PC-3 (cell line): ENCODE results near the gene PEX13. TPM values are rescaled to one million over a fixed set of nuclear protein-coding genes. Genes with fewer than 3 reads are reported as not detected.

Experiments
- ATAC-seq: fragments of 200-7000 bp; cut with Tn5 transposase; 2 replicates; pipeline ENCODE4 v1.9.1; 2020; ENCODE audit warnings: mild to moderate bottlenecking, moderate library complexity
- BruUV-seq: library from RNA; stranded (reverse); fragments of 400-500 nt; replicated peaks from 2 replicates; lab custom pipeline; 2021; lab: Mats Ljungman, UMichigan
- CTCF ChIA-PET: fragments of 300-600 bp; sonication (Branson Sonifier 250); formaldehyde crosslinking; loops from one replicate; lab custom pipeline; 2022; ENCODE audit warnings: antibody characterized with exemption; lab: Charles Lee
- POLR2A ChIA-PET: fragments of 300-600 bp; sonication (Branson Sonifier 250); formaldehyde crosslinking; loops from one replicate; lab custom pipeline; 2022; ENCODE audit warnings: antibody characterized with exemption; ENCODE audit not compliant: unreplicated experiment; lab: Charles Lee
- DNase-seq: peaks from one replicate; pipeline ENCODE4 v3.0.0-alpha.2; 2015
- H2AFZ ChIP-seq: fragments of 300-600 bp; sonication (generic); 2 replicates; pipeline ENCODE4 v1.6.0; 2016; ENCODE audit warnings: antibody characterized with exemption, low read length
- H3F3A ChIP-seq: fragments of 300-600 bp; sonication (generic); one replicate; pipeline ENCODE4 v1.6.0; 2017; ENCODE audit warnings: antibody characterized with exemption, low read length, control low read depth, mild to moderate bottlenecking; ENCODE audit not compliant: unreplicated experiment
- H3K27ac ChIP-seq: fragments of 300-600 bp; sonication (generic); 2 replicates; pipeline ENCODE4 v1.5.1; 2016; ENCODE audit warnings: mild to moderate bottlenecking, low read length
- H3K27me3 ChIP-seq: fragments of 300-600 bp; sonication (generic); 2 replicates; pipeline ENCODE4 v1.6.1; 2016; ENCODE audit warnings: low read length, mixed read lengths
- H3K36me3 ChIP-seq: fragments of 300-600 bp; sonication (generic); 2 replicates; pipeline ENCODE4 v1.6.1; 2016; ENCODE audit warnings: low read depth, mixed run types, low read length, mixed read lengths
- H3K4me1 ChIP-seq: fragments of 300-600 bp; sonication (generic); 2 replicates; pipeline ENCODE4 v1.5.1; 2016; ENCODE audit warnings: low read length; ENCODE audit not compliant: insufficient read depth
- H3K4me2 ChIP-seq: fragments of 300-600 bp; sonication (generic); 2 replicates; pipeline ENCODE4 v1.6.0; 2016; ENCODE audit warnings: low read length
- H3K4me3 ChIP-seq: fragments of 300-600 bp; sonication (generic); 2 replicates; pipeline ENCODE4 v1.5.1; 2016; ENCODE audit warnings: mild to moderate bottlenecking, low read length, mixed read lengths
- H3K79me2 ChIP-seq: fragments of 300-600 bp; sonication (generic); 2 replicates; pipeline ENCODE4 v1.6.1; 2017; ENCODE audit warnings: low read length, mixed read lengths
- H3K9ac ChIP-seq: fragments of 300-600 bp; sonication (generic); 2 replicates; pipeline ENCODE4 v1.6.0; 2016; ENCODE audit warnings: mild to moderate bottlenecking, low read length
- H3K9me2 ChIP-seq: fragments of 300-600 bp; sonication (generic); replicated peaks from 2 replicates; pipeline ENCODE4 v1.6.1; 2016; ENCODE audit warnings: mixed run types, low read length, mixed read lengths
- H3K9me3 ChIP-seq: fragments of 300-600 bp; sonication (generic); 2 replicates; pipeline ENCODE4 v1.6.1; 2016; ENCODE audit warnings: low read length, mixed read lengths
- H4K20me1 ChIP-seq: fragments of 300-600 bp; sonication (generic); 2 replicates; pipeline ENCODE4 v1.6.1; 2016; ENCODE audit warnings: low read length, mixed read lengths
- EZH2 ChIP-seq: fragments of 300-600 bp; sonication (generic); IDR thresholded peaks from one replicate; pipeline ENCODE4 v1.6.1; 2017; ENCODE audit warnings: antibody characterized with exemption, mild to moderate bottlenecking, low read length; ENCODE audit not compliant: unreplicated experiment
- EZH2phosphoT487 ChIP-seq: fragments of 300-600 bp; sonication (generic); IDR thresholded peaks from 2 replicates; pipeline ENCODE4 v1.6.1; 2018; ENCODE audit warnings: mild to moderate bottlenecking, antibody characterized with exemption, low read length, borderline replicate concordance
- intact Hi-C: fragments of 100-400 bp; cut with micrococcal nuclease; formaldehyde crosslinking; loops from 2 replicates; pipeline ENCODE4 v1.9.0; 2023
- total RNA-seq: library from RNA; depleted of rRNA; stranded (reverse); fragments of >200 nt; gene quantifications from 2 replicates; pipeline ENCODE4 v1.2.3, GENCODE V29; 2014
- TF ChIP-seq, protein P1 (sequence below): fragments of 300-600 bp; sonication (generic); conservative IDR thresholded peaks from 2 replicates; pipeline ENCODE4 v1.5.1; 2017; ENCODE audit warnings: antibody characterized with exemption, low read depth, mild to moderate bottlenecking, low read length

Gene PEX13
- total RNA-seq, 1 experiment from 2014 or later: 37.7 TPM

DNA sequence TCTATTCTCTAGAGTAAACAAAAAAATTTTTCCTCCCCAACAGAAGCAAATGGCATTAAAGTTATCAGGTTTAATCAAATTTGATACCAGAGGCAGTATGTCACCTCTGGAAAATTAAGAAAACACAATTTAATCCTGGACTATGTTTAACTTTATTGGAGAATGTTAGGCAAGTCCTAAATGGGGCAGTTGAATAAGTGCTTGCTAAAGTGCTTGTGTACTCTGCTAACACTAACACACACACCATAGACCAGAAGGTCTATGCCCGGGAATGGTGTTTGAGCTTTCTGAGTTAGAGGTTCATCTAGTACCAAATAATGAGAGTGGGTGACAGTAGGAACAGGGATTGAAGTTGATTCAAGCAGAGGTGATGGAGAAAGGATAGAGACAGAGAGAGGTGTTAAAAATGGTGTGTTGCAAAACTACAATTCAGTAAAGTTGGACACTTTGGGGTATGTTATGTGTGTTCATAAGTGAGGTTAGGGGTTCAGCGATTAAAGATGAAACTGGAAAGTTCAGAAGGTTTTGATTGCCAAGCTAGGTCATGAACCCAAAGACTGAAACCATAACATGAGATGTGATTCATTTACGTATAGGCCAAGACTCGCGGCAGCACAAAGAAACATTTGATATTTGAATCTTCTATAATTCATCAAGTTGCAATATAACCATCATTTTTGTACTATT lies 40.5 kb upstream of the PEX13 start:
- DNase-seq (no peak), ATAC-seq (no peak)
- BruUV-seq: no TSS peak
- no peaks in the 10 kb centered on the region for H3F3A ChIP-seq
- intact Hi-C loops: no loop called here
- H4K20me1 ChIP-seq: no peaks in the 10 kb centered on the region
- H3K36me3 ChIP-seq: no peaks in the 10 kb centered on the region
- H3K79me2 ChIP-seq: no peaks in the 10 kb centered on the region
- H3K4me3 ChIP-seq: no peak overlapping the region
- no peak overlapping the region for H3K9ac ChIP-seq
- no peak overlapping the region for H3K4me2 ChIP-seq
- ChIA-PET POLR2A (no interaction called here), CTCF (no interaction called here)
- no peak overlapping the region for H3K27ac ChIP-seq
- H2AFZ ChIP-seq: no peak overlapping the region
- H3K9me3 ChIP-seq: no peaks in the 10 kb centered on the region
- TF ChIP-seq EZH2phosphoT487: no peak
- TF ChIP-seq, protein P1, sequence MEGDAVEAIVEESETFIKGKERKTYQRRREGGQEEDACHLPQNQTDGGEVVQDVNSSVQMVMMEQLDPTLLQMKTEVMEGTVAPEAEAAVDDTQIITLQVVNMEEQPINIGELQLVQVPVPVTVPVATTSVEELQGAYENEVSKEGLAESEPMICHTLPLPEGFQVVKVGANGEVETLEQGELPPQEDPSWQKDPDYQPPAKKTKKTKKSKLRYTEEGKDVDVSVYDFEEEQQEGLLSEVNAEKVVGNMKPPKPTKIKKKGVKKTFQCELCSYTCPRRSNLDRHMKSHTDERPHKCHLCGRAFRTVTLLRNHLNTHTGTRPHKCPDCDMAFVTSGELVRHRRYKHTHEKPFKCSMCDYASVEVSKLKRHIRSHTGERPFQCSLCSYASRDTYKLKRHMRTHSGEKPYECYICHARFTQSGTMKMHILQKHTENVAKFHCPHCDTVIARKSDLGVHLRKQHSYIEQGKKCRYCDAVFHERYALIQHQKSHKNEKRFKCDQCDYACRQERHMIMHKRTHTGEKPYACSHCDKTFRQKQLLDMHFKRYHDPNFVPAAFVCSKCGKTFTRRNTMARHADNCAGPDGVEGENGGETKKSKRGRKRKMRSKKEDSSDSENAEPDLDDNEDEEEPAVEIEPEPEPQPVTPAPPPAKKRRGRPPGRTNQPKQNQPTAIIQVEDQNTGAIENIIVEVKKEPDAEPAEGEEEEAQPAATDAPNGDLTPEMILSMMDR: no peak
- no peak for TF ChIP-seq EZH2
- no peaks in the 10 kb centered on the region for H3K9me2 ChIP-seq
- no peaks in the 10 kb centered on the region for H3K27me3 ChIP-seq
- H3K4me1 ChIP-seq: no peaks in the 10 kb centered on the region

DNA sequence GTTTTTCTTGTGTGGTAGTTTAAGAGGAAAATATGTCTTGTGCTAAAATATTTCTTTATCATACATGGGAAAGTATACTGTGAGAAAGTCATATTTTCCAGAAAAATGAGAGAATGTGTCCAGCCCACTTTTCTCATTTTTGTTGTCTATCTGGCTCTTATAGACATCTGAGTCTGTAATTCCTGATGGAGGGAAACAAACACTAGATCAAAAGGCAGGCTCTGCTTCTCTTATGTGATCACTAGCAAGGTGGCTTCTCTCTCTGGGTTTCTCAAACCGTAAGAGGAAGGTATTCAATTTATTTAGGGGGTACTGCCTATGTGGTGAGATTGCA lies 40.0 kb upstream of the PEX13 start:
- no peak for ATAC-seq
- no peak overlapping the region for H3K9ac ChIP-seq
- intact Hi-C loops: no loop called here

DNA sequence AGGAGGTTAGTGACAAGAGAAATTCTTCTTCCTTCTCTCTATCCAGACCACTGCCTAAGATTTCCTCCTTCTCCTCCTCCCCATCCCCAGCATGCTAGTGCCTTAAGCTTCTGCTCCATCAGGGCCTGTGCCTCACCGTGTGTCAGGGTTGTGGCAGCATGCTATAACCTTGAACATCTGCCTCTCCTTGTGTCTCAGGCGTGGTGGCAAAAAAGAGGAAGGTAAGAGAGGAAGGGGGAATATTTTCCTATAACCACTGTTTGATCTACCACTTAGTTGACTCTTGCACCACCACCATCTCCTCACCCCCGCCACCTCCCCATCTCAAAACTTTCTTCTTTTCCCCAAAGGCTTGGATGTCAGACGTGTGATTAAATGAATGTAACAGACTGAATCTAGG lies 38.3 kb upstream of the PEX13 start:
- Histone ChIP-seq H3K9me2 (no peaks in the 10 kb centered on the region), H3F3A (no peaks in the 10 kb centered on the region), H3K4me3 (no peak overlapping the region), H3K27me3 (no peaks in the 10 kb centered on the region), H3K36me3 (no peaks in the 10 kb centered on the region), H3K9ac (no peak overlapping the region), H3K9me3 (no peaks in the 10 kb centered on the region), H4K20me1 (no peaks in the 10 kb centered on the region), H3K4me2 (no peak overlapping the region), H2AFZ (no peak overlapping the region), H3K27ac (no peak overlapping the region), H3K79me2 (no peaks in the 10 kb centered on the region), H3K4me1 (no peaks in the 10 kb centered on the region)
- TF ChIP-seq EZH2phosphoT487: no peak
- TF ChIP-seq EZH2: no peak
- TF ChIP-seq, protein P1: no peak
- ChIA-PET POLR2A (no interaction called here), CTCF (no interaction called here)
- intact Hi-C loops: no loop called here
- ATAC-seq (no peak), DNase-seq (no peak)
- no TSS peak for BruUV-seq

More for the DNA sequence above, 40.0 kb upstream of the PEX13 start:
- H3K4me1 ChIP-seq: no peaks in the 10 kb centered on the region
- H3K4me3 ChIP-seq: no peak overlapping the region
- CTCF ChIA-PET: no interaction called here
- H3K9me2 ChIP-seq: no peaks in the 10 kb centered on the region
- no TSS peak for BruUV-seq
- TF ChIP-seq EZH2phosphoT487: no peak
- TF ChIP-seq, protein P1: no peak
- TF ChIP-seq EZH2: no peak
- POLR2A ChIA-PET: no interaction called here
- H3K79me2 ChIP-seq: no peaks in the 10 kb centered on the region
- H3K27me3 ChIP-seq: no peaks in the 10 kb centered on the region
- H4K20me1 ChIP-seq: no peaks in the 10 kb centered on the region
- H3K36me3 ChIP-seq: no peaks in the 10 kb centered on the region
- H3K27ac ChIP-seq: no peak overlapping the region
- H3K4me2 ChIP-seq: no peak overlapping the region
- no peak for DNase-seq
- H3F3A ChIP-seq: no peaks in the 10 kb centered on the region
- no peak overlapping the region for H2AFZ ChIP-seq
- H3K9me3 ChIP-seq: no peaks in the 10 kb centered on the region
